H1 (cell line): ENCODE results near the gene HERC3.

ENCODE experiments used
- BCL11A ChIP-seq, 2 experiments: IDR thresholded peaks; one replicate each; pipeline ENCODE4 v1.6.1; 2011; ENCODE audit warnings: low read depth in 2 of 2, low read length in 2 of 2, mild to moderate bottlenecking in 2 of 2
- CTCF ChIP-seq, 3 experiments: IDR thresholded peaks; 1 replicate in 2 of 3; 2 replicates in 1 of 3; pipeline versions ENCODE4 v1.5.1 to v1.6.1; 2011; ENCODE audit warnings: low read length in 3 of 3, mild to moderate bottlenecking in 3 of 3, inconsistent platforms in 2 of 3, low read depth in 1 of 3, moderate library complexity in 1 of 3; ENCODE audit not compliant: insufficient read depth in 1 of 3; ENCODE audit errors: control extremely low read depth in 1 of 3
- EZH2 ChIP-seq: fragments of 200-600 bp; sonication (generic); IDR thresholded peaks from 2 replicates; pipeline ENCODE4 v1.7.1; 2012; ENCODE audit warnings: low read depth, mild to moderate bottlenecking, moderate library complexity, low read length, inconsistent platforms; ENCODE audit not compliant: severe bottlenecking
- GTF2F1 ChIP-seq: IDR thresholded peaks from 2 replicates; pipeline ENCODE4 v1.6.1; 2012; ENCODE audit warnings: low read depth, low read length, improper control_type of control experiment, borderline replicate concordance
- HDAC6 ChIP-seq: IDR thresholded peaks from one replicate; pipeline ENCODE4 v1.7.1; 2012; ENCODE audit warnings: low read depth, mild to moderate bottlenecking, inconsistent platforms, low read length, moderate library complexity
- MAX ChIP-seq: IDR thresholded peaks from 2 replicates; pipeline ENCODE4 v1.6.1; 2012; ENCODE audit warnings: inconsistent platforms
- RAD21 ChIP-seq, 2 experiments: IDR thresholded peaks in 1 of 2; conservative IDR thresholded peaks in 1 of 2; 2 replicates each; pipeline ENCODE4 v1.6.1; 2011; ENCODE audit warnings: low read depth in 2 of 2, low read length in 2 of 2, improper control_type of control experiment in 1 of 2, inconsistent platforms in 1 of 2, mild to moderate bottlenecking in 1 of 2, moderate library complexity in 1 of 2
- RNF2 ChIP-seq: fragments of 200-900, 300-1000 bp; sonication (generic); IDR thresholded peaks from 2 replicates; pipeline ENCODE4 v1.7.1; 2016; ENCODE audit warnings: borderline replicate concordance, low read depth, mild to moderate bottlenecking, antibody characterized with exemption, low read length; ENCODE audit not compliant: poor library complexity, severe bottlenecking; ENCODE audit errors: missing control alignments
- SIN3A ChIP-seq, 2 experiments: IDR thresholded peaks in 1 of 2; conservative IDR thresholded peaks in 1 of 2; 2 replicates each; pipeline ENCODE4 v1.6.1; 2011 to 2012; ENCODE audit warnings: low read length in 2 of 2, improper control_type of control experiment in 1 of 2, low read depth in 1 of 2, mild to moderate bottlenecking in 1 of 2
- SP1 ChIP-seq: IDR thresholded peaks from 2 replicates; pipeline ENCODE4 v1.6.1; 2011; ENCODE audit warnings: low read depth, low read length
- SRF ChIP-seq: IDR thresholded peaks from 2 replicates; pipeline ENCODE4 v1.6.1; 2011; ENCODE audit warnings: mild to moderate bottlenecking, low read depth, low read length, moderate library complexity
- TAF1 ChIP-seq: IDR thresholded peaks from 2 replicates; pipeline ENCODE4 v1.6.1; 2011; ENCODE audit warnings: mild to moderate bottlenecking, low read depth, low read length

GRCh38 chr4:88591787-88592599, at the start of gene HERC3:
- no peak for TF ChIP-seq EZH2
- no peak for TF ChIP-seq CTCF (IDR thresholded peaks at IDR 0.05; ENCODE audit: control extremely low read depth in 1 of 3, insufficient read depth in 1 of 3, low read depth in 1 of 3, low read length in 3 of 3)
- TF ChIP-seq SRF: no peak
- TF ChIP-seq MAX: peak; percentile 68
- no peak for TF ChIP-seq RAD21 (IDR thresholded peaks at IDR 0.05 in 1 of 2, conservative IDR thresholded peaks at IDR 0.05 in 1 of 2; ENCODE audit: low read depth in 2 of 2, low read length in 2 of 2)
- TF ChIP-seq SIN3A (conservative IDR thresholded peaks at IDR 0.05 in 1 of 2, IDR thresholded peaks at IDR 0.05 in 1 of 2; ENCODE audit: low read depth in 1 of 2, low read length in 2 of 2): 0 out of 4 replicates have a peak, but pooled peaks of 1 of the 2 experiments have one; percentile 32
- no peak for TF ChIP-seq HDAC6
- TF ChIP-seq RNF2: no peak
- peak; percentile 93 for TF ChIP-seq SP1
- no peak for TF ChIP-seq GTF2F1
- no peak for TF ChIP-seq TAF1
- no peak for TF ChIP-seq BCL11A (IDR thresholded peaks at IDR 0.05; ENCODE audit: low read depth in 2 of 2, low read length in 2 of 2)
